ENCODE data around the gene TCP11L2.
"Not testable (repeated sequence)": the region's sequence is repeated elsewhere in the genome, so short reads cannot be mapped to it uniquely, and the experiment has no call there.

Gene TCP11L2

DNA sequence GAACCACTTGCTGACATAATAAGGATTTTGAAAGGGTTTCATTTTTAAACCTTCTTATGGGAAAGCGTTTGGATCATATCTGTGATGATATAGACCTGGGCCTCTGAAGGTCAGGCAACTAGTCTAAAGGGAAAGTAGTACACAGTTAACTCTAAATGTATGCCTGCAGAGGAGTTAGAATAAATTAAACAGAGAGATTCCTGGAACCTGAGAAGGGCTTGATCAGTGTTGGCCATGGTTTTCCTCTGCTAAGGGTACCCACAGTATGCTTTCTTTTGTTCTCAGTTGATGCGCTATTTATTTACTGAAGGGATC lies 40.6 kb downstream of the TCP11L2 start:
- DNase-seq (ENCODE audit: low spot score) = no peak

DNA sequence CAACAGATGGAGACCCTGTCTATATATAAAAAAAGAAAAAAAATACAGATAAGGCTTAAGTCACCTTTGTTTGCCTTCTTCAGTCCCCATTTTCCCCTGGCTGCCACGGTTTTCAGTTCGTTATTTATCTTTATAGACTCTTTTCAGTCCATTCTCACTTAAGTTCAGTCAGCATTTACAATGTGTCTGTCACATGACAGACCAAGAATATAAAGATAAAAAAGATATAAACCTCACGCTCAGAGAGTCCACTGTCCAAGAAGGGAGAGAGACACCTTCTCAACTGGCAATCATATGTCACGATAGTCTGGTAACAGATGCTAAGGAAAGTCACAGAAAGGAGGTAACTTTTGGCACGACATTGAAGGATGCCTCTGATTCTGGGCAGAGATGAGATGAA lies 41.6 kb downstream of the TCP11L2 start:
- no peak for DNase-seq (ENCODE audit: low spot score)

- DNase-seq (ENCODE audit: low spot score) = peak; percentile 87
These were observed 43.2 kb downstream of the TCP11L2 start for GRCh38 chr12:106345746-106346145.

- DNase-seq (ENCODE audit: low spot score) = no peak
These were observed 45.9 kb downstream of the TCP11L2 start for GRCh38 chr12:106348411-106348810.

- no peak for DNase-seq (ENCODE audit: low spot score)
These were observed 50.6 kb downstream of the TCP11L2 start for GRCh38 chr12:106353175-106353574.

- DNase-seq (ENCODE audit: low spot score) = peak; percentile 94
These were observed 55.2 kb downstream of the TCP11L2 start, which contains the start of gene POLR3B for GRCh38 chr12:106357549-106358395. Gene POLR3B, plus strand, starts transcription at chr12:106357748. Its CDS starts 132 bp downstream, at chr12:106357880.

DNA sequence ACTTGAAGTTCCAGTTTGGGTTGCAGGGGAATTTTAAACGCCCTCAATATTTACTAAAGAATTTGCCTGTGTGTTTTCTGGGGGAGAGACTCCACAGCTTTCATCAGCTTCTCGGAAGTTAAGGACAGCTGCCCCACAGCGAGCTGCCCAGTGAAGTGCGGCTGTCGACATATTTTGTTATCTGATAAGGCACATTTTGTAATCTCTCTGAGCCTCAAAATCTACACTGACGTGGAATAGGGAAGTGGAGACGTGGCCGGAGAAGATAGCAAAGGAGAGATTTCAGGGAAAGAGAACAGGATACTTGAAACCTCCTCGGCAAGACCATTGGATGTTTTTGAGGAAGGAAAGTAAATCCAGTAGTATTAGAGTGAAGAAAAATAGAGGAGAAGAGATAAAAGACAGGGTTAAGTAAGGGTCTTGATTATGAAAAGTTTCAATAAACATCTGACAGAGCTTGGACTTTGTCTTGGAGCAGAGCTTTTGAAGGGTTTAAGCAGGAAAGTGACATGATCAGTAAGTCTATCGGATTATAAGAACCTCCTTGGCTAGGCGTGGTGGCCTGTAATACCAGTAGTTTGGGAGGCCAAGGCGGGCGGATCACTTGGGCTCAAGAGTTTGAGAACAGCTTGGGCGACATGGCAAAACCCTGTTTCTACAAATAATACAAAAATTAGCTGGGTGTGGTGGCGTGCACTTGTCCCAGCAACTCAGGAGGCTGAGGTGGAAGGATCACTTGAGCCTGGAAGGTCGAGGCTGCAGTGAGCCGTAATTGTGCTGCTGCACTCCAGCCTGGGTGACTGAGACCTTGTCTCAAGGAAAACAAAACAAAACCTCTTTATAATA lies 56.1 kb downstream of the TCP11L2 start:
- no peak for DNase-seq (ENCODE audit: low spot score)

DNA sequence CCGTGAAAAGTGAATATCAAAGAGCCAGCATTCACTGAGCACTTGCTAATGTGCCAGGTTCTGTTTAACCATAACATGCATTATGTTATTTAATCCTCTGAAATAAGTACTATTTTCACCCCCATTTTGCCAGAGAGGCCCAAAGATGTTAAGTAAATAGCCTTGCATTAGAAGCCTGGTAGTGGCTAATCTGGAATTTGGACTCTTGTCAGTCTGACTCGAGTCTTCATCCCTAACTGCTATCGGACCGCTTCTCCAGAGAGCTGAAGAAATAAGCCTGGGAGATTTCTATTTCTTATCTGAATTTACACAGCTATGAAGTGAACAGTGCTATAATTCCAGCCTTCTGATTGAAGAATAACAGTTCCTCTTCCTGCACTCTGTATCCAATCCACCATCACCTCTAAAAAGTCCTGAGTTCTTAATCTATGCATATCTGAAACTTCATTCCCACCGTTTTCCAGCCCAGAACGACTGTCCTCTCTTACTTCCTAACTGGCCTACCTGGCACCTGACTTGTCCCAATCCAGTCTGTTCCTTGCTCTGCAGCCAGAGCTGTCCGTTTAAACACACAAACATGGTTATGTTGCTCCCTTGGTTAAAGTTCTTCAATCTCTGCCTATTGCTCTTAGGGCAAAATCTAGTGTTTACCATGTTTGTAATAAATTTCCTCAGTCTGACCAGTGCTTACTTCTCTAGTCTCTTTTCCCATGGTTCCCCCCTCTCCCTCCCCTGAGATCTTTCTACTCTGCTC lies 57.3 kb downstream of the TCP11L2 start:
- DNase-seq (ENCODE audit: low spot score) = no peak

GRCh38 chr12:106360400-106360994 lies 58.0 kb downstream of the TCP11L2 start:
- DNase-seq (ENCODE audit: low spot score) = no peak

- DNase-seq (ENCODE audit: low spot score) = no peak
These were observed 60.4 kb downstream of the TCP11L2 start for GRCh38 chr12:106362971-106363370.

DNA sequence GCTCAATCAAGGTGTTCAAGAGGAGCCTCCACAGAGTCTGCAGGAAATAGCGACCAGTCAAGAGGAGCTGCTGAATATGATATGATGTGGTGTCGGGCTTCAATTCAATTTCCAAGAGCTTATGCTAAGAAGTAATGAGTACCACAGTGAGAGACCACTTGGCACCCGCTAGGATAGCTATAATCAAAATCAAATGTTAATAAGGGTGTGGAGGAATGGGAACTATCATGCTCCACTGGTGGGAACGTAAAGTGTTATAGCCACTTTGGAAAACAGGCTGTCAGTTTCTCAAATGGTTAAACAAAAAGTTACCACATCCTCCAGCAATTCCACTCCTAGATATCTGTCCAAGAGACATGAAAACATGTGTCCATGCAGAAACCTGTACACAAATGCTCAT lies 61.7 kb downstream of the TCP11L2 start:
- no peak for DNase-seq (ENCODE audit: low spot score)

DNA sequence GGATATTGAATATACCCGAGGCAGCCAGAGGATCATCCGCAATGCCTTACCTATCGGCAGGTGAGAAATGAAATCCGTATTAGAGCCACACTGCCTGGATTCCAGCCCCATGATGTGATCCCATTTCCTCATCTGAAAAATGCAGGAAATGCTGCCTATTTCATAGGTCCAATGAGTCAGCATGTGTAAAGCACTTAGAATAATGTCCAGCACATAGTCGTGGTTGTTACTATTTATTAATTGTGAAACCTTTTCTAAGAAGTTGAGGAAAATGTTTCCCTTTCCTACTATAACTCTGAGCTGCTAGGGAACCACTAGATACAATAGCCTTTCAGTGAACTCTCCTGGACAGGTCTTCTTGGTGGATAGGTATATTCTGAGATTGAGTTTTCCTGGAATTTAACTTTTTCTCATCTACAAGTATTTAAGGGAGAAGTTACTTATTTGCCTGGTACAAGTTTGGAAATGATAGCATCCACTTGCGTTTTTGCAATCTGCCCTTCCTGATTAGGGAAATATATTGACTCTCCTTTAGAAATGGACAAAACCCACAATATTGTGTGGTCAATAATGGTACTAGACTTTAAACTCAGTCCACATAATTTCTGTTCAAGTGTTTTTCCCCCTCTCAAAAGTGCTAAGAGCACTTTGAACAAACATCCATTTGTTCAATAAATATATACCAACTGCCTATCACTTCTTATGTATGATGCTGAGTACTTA lies 67.3 kb downstream of the TCP11L2 start:
- DNase-seq (ENCODE audit: low spot score) = no peak

GRCh38 chr12:106378788-106379187 lies 76.3 kb downstream of the TCP11L2 start:
- DNase-seq (ENCODE audit: low spot score) = no peak

- DNase-seq (ENCODE audit: low spot score) = no peak
These were observed 78.4 kb downstream of the TCP11L2 start for GRCh38 chr12:106380954-106381353.

DNA sequence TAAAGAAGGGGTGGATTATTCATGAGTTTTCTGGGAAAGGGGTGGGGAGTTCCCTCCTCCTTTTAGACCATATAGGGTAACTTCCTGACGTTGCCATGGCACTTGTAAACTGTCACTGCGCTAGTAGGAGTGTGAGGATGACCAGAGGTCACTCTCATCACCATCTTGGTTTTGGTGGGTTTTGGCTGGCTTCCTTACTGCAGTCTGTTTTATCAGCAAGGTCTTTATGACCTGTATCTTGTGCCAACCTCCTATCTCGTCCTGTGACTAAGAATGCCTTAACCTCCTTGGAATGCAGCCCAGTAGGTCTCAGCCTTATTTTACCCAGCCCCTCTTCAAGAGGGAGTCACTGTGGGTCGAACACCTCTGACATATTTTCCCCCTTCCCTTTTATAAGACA lies 79.3 kb downstream of the TCP11L2 start:
- DNase-seq (ENCODE audit: low spot score) = not testable (repeated sequence)

DNA sequence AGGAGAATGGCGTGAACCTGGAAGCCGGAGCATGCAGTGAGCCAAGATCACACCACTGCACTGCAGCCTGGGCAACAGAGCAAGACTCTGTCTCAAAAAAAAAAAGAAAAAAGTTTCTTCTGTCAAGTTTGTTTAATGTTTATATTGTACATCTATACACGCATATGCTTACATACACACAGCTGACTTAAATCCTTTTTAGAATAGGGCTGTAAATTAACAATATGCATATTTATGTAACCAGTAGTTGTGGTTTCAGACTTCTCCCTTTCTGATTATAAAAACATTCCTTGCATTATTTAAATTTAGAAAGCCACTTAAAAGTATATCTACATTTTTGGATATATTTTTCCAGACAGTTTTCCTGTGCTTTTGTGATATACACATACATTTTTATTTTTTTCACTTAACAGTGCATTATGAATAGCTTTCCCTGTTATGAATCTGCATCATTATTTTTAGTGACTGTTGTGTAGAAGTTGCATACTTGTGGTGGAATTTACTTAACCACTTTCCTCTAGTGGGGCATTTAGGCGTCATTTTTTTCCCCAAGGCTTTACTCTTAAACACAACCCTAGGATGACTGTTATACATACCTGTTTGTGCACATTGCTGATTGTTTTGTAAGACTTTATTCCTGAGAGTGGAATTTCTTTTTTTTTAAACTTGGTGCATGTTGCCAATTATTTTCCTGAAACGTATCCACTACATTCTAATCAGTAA lies 84.4 kb downstream of the TCP11L2 start:
- no peak for DNase-seq (ENCODE audit: low spot score)

DNA sequence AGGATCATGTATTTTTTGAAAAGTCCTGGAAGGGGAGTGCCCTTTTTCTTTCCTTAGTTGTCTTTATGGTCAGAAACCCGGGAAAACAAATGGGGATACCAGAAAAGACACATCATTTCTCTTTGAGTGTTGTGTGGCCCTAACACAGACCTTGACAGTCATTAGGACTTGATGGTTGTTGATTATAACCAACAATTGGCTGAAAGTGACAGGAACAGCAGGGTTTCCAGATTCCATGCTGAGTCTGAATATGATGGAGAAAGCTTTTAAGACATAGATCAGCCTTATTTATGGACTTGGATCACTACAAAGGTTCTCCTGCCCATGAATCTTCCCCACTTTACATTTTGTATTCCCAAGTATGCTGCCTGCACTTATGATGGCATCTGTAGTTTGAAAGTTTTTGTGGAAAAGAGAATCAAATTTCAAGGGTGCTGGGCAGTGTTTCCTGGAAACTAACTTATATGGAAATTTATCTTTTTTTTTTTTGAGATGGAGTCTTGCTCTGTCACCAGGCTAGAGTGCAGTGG lies 85.4 kb downstream of the TCP11L2 start:
- DNase-seq (ENCODE audit: low spot score) = no peak

DNA sequence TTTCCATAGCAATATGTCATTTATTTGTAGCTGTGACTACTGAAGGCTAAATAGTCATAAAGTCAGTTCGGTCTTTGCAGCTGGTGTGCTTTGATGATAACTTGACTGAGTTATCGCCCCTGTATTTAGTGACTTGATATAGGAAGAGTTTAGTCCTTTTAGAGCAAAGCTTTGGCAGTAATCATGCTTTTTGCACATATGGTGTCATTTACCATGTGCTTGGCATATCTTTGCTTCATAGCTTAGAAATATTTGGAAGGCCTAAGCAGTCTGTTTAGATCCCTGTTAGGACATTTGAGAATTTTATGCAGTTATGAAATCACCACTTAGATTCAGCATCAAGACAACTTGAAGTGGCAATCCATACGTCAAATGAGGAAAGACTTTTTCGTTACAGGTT lies 86.6 kb downstream of the TCP11L2 start:
- no peak for DNase-seq (ENCODE audit: low spot score)

- DNase-seq (ENCODE audit: low spot score) = no peak
These were observed 90.2 kb downstream of the TCP11L2 start for GRCh38 chr12:106392759-106393158.

All from pons (tissue), 1 donor.